Activated B cell treated with CpG ODN at 0.5 μM for 24 hours (primary cell): Measurements from ENCODE around the gene ZNF391. TPM values are rescaled to one million over a fixed set of nuclear protein-coding genes. Genes with fewer than 3 reads are reported as not detected.

Source experiments
- ATAC-seq: fragments of 200-7000 bp; cut with Tn5 transposase; one replicate; pipeline ENCODE4 v1.10.0; 2021; ENCODE audit warnings: low read depth, mild to moderate bottlenecking, moderate library complexity
- CTCF ChIA-PET: fragments of 350-600 bp; sonication (Branson Sonifier 250); formaldehyde crosslinking; loops from one replicate; lab custom pipeline; 2021; ENCODE audit warnings: antibody characterized with exemption; lab: Charles Lee
- POLR2A ChIA-PET: fragments of 350-600 bp; sonication (Branson Sonifier 250); formaldehyde crosslinking; loops from one replicate; lab custom pipeline; 2021; ENCODE audit warnings: antibody characterized with exemption; lab: Charles Lee
- DNase-seq: peaks from one replicate; pipeline ENCODE4 v3.0.0; 2022
- H3K27ac Mint-ChIP-seq: one replicate; pipeline ENCODE4 v1.8.0; 2020; ENCODE audit warnings: mixed read lengths
- H3K27me3 Mint-ChIP-seq: one replicate; pipeline ENCODE4 v1.8.0; 2021; ENCODE audit warnings: mixed read lengths
- H3K36me3 Mint-ChIP-seq: one replicate; pipeline ENCODE4 v1.8.0; 2021; ENCODE audit warnings: low read depth, mixed read lengths
- H3K4me1 Mint-ChIP-seq: one replicate; pipeline ENCODE4 v1.8.0; 2021; ENCODE audit warnings: mixed read lengths
- H3K4me3 Mint-ChIP-seq: one replicate; pipeline ENCODE4 v1.8.0; 2020; ENCODE audit warnings: mild to moderate bottlenecking, mixed read lengths
- H3K9me3 Mint-ChIP-seq: one replicate; pipeline ENCODE4 v1.8.0; 2020; ENCODE audit warnings: mixed read lengths
- CTCF ChIP-seq: fragments of 200-600 bp; IDR thresholded peaks from one replicate; pipeline ENCODE4 v1.8.0; 2022; ENCODE audit warnings: antibody characterized with exemption, mild to moderate bottlenecking
- intact Hi-C: fragments of 100-400 bp; cut with micrococcal nuclease; formaldehyde crosslinking; loops from one replicate; pipeline ENCODE4 v1.15.1; 2024
- total RNA-seq: library from RNA; stranded (reverse); gene quantifications from 2 replicates; pipeline ENCODE4 v1.2.3, GENCODE V29; 2022

Gene ZNF391
- total RNA-seq, 1 donor from 2014 or later = 5.9 TPM

- ATAC-seq = no peak
- Mint-ChIP-seq H3K27ac (no peak overlapping the region), H3K9me3 (peaks cover 14% of the 10 kb centered on the region), H3K27me3 (peaks cover 16% of the 10 kb centered on the region), H3K36me3 (no peaks in the 10 kb centered on the region), H3K4me3 (no peak overlapping the region), H3K4me1 (no peaks in the 10 kb centered on the region)
- no peak for TF ChIP-seq CTCF
- intact Hi-C loops = no loop called here
- ChIA-PET POLR2A (no interaction called here), CTCF (no interaction called here)
- no peak for DNase-seq
Measured at GRCh38 chr6:27433714-27434113, 45.2 kb downstream of the ZNF391 start.

GRCh38 chr6:27439371-27439770 is 50.8 kb downstream of the ZNF391 start:
- Mint-ChIP-seq H3K36me3 (peaks cover 3% of the 10 kb centered on the region), H3K9me3 (peaks cover 14% of the 10 kb centered on the region), H3K4me1 (no peaks in the 10 kb centered on the region), H3K4me3 (no peak overlapping the region), H3K27ac (no peak overlapping the region), H3K27me3 (peaks cover 10% of the 10 kb centered on the region)
- TF ChIP-seq CTCF = no peak
- no peak for ATAC-seq
- CTCF ChIA-PET = no interaction called here
- intact Hi-C loops = no loop called here
- DNase-seq = no peak
- POLR2A ChIA-PET = no interaction called here

DNA sequence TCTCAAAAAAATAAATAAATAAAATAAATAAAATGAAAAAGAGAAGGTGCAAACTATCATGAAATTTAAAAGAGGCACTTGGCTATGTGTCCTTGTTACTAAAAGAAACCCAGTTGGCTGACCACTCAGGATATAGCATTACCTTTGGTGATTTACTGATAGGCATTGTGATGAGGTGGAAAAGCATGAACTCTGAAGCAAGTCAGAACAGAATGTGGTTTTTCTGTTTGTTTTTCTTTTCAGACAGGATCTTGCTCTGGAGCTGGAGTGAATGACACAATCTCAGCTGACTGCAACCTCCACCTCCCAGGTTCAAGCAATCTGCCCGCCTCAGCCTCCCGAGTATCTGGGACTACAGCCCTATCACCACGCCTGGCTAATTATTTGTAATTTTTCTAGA is 52.4 kb downstream of the ZNF391 start:
- ATAC-seq (no peak), DNase-seq (no peak)
- peaks cover 7% of the 10 kb centered on the region for H3K36me3 Mint-ChIP-seq
- H3K4me3 Mint-ChIP-seq = no peak overlapping the region
- H3K9me3 Mint-ChIP-seq = peaks cover 10% of the 10 kb centered on the region
- H3K27me3 Mint-ChIP-seq = peaks cover under 1% of the 10 kb centered on the region
- ChIA-PET POLR2A (no interaction called here), CTCF (no interaction called here)
- intact Hi-C loops = no loop called here
- no peak for TF ChIP-seq CTCF
- H3K4me1 Mint-ChIP-seq = no peaks in the 10 kb centered on the region
- no peak overlapping the region for H3K27ac Mint-ChIP-seq

GRCh38 chr6:27442932-27443331 is 54.4 kb downstream of the ZNF391 start:
- no peaks in the 10 kb centered on the region for H3K4me1 Mint-ChIP-seq
- peaks cover 15% of the 10 kb centered on the region for H3K9me3 Mint-ChIP-seq
- ATAC-seq = no peak
- TF ChIP-seq CTCF = no peak
- no peak overlapping the region for H3K4me3 Mint-ChIP-seq
- ChIA-PET POLR2A (no interaction called here), CTCF (no interaction called here)
- no peak for DNase-seq
- intact Hi-C loops = no loop called here
- no peaks in the 10 kb centered on the region for H3K27me3 Mint-ChIP-seq
- no peak overlapping the region for H3K27ac Mint-ChIP-seq
- H3K36me3 Mint-ChIP-seq = peaks cover 12% of the 10 kb centered on the region

GRCh38 chr6:27448456-27448855 is 59.9 kb downstream of the ZNF391 start:
- Mint-ChIP-seq H3K36me3 (peaks cover 55% of the 10 kb centered on the region), H3K9me3 (peaks cover 53% of the 10 kb centered on the region), H3K27ac (no peak overlapping the region), H3K27me3 (no peaks in the 10 kb centered on the region), H3K4me3 (no peak overlapping the region), H3K4me1 (no peaks in the 10 kb centered on the region)
- no peak for TF ChIP-seq CTCF
- intact Hi-C loops = no loop called here
- DNase-seq = no peak
- ChIA-PET POLR2A (no interaction called here), CTCF (no interaction called here)
- no peak for ATAC-seq
